NCI-H1105 treated with DMSO at 0.1 percent for 48 hours (cell line): Measurements from ENCODE around the gene FARS2.

Source experiments
- DNase-seq: peaks from one replicate; lab custom pipeline; 2025; lab: John Stamatoyannopoulos, UW

The FARS2 gene

DNA sequence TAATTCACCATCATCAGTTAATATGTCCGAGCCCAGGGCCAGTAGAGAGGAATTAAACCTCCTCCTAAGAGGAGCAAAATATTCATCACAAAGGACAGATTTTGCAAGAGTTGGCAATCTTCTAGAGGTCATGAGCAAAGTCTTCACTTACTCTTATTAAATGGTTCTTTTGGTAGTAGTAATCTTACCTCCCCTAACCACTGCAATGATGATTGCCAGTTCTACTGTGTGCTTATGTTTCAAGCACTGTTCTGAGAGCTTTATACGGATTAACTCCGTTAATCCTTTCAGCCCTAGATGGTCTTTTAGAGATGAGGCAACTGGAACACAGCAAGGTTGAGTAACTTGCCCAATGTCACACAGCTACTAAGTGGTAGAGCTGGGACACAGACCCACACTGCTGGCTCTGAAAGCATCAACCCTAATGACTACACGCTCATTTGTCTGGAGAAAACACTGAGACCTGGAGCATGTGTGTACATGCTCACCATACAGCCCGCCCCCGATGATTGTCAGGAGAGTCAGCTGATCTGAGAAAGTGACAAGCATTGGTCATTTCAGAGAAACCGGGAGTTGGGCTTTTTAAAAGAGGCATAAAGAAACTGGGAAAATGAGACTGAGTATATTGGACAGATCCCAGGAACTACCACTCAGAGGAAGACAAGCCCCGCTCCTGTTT lies 469.4 kb downstream of the FARS2 start:
- no peak for DNase-seq

DNA sequence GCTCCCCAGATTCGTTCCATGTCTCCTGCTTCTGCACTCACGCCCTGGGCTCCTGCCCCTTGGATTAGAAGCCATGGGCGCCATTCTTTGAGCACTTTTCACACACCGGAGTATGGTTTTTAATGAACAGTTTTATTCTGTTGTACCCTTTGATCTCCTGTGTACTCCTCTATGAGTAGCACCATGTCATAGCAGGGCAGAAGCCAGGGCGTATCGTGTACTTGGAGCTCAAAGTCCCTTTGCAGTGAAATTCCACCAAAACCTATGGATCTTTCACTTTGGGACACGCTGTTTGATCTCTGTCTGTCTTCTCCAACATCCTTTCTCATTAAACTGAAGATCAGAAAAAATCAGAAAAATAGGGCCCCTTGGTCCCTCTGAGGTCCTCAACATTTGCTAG lies 470.1 kb downstream of the FARS2 start:
- DNase-seq = no peak

DNA sequence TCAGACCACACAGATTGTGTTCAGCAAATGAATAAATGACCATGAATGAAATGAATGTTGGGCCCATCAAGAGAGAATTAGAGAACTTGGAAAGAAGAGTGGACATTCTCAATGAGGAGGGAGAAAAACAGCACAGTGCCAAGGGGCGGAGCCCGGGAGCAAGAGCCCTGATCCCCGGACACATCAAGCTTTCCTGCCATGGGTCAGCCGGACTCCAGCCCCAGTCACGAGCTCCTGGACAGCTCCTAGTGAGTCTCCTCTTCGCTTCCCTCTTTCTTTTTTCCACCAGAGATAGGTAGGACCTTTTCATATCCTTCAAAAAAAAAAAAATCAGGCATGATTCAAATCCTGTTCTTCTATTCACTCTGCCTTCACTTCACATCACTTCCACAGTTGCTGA lies 471.2 kb downstream of the FARS2 start:
- no peak for DNase-seq

DNA sequence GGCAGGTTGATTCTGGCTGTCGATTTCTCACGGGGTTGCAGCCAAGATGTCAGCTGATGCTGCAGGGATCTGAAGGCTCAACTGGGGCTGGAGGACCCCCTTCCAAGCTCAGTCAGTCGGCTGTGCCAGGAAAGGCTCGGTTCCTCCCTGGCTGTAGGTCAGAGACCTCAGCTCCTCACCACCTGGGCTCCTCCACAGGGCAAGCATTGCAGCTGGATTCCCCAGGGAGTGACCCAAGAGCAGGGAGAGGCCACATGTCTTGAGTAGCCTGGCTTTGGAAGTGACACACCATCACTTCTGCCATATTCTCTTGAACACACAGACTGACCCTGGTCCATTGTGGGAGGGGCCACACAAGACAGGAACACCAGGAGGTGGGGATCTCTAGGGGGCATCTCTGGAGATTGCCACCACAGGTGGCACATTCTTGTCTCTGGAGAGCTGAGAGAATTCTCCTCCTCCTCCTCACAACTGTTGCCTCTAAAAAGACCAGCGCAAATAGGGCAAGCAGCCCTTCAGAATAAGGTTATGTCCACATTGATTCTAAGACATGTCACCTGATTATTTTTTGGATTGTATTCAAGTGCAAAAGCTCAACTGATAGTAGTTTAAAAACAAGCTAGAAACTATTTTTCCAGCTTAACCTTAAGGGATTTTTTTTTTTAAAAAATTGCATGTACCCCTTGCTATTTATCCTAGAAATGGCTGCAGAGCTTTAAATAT lies 474.9 kb downstream of the FARS2 start:
- DNase-seq = no peak

DNA sequence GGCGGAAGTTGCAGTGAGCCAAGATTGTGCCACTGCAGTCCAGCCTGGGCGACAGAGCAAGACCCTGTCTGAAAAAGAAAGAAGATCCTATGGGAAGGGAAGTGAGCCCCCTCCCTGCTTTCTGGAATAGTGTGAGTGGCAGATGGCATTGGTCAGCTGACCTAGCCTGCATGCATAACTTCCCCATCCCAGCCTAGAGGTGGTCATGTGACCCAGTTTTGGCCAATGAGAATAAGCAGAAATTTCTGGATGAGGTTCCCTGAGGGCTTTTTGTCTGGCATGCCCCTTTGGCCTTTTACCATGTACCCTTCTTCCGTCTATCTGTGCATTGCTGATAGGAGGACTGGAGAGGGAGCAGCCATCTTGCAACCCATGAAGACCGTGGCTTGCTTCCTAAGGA lies 476.1 kb downstream of the FARS2 start:
- DNase-seq = no peak

DNA sequence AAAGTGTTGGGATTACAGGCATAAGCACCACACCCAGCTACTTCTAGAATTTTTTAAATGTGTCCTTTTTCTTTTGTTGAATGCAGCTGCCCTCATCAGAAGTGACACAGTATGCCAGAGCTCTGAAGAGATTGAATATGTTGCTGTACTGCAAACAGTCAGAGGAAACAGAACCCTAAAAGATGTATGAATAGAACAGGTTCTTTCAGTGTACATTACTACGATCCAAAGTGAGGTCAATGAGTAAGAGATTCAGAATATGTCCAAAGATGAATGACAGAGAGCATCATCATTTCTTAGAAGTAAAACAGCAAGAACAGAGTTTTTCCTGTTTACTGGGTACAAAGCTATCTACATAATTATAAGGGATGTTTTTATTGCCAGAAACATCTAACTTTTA lies 476.9 kb downstream of the FARS2 start:
- DNase-seq = no peak

DNA sequence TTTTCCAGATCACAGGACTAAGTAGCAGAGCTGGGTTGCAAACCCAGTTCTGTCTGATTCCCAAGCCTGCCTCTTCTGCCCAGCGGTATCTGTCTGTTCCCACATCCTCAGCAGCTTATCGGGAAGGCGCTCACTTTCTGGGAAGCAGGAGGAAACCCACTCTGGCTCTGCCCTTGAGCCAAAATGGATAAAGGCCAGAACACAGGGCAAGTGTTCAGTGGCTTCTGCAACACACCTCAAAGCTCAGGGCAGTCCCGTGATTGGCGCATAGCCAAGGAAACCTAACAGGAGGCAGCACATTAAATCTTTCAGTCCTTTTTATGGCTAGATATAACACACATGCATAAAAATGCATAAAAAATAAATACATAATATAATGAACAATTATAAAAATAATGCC lies 483.2 kb downstream of the FARS2 start:
- DNase-seq = peak; percentile 14

DNA sequence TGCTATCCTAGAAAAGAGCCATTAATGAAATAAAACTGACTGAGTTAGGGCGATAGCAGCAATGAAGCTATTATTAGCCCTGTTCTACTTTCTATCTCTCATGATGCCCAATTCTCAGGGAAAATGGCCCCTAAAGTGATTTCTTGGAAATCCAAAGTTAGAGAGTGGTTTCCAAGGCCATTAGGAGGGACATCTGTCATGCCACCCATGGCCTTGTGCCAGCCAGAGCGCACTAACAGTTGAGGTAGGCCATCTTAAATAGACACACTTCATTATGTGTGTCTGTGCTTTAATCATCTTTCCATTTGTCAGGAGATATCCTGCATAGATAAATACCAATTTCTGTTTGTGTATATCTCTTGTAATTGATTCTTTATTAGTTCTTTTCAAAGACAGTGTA lies 483.8 kb downstream of the FARS2 start:
- no peak for DNase-seq

DNA sequence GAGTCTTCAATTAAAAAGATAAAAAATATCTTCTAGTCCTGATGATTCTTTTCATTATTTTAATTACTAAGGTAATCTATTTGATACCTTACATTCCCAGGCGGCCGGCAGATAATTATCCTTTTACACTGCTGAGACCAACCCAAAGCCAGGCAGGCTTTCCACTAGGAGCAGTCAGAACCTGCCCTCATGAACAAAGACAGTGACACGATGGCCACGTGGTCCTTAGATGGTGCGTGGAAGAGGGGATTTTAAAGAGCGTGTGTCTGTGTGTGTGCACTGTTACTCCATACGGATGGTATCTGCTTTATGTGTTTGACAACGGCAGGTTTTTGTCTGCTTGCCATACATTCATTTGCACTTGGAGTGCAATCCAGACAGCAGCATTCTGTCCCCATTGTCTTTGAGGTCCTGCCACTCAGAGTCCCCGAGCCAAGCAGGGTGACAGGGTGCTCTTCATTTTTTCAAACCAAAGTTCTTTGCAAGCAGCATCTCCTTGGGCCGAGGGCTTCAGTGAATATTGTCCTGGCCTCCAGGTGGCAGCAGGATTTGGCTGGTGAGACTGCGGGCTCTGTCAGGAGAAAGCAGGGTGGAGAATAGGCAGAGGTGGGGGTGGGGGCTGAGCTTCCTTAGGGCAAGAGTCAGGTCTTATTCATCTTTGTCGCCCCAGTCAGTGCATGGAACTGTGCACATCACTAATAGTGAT lies 484.9 kb downstream of the FARS2 start:
- DNase-seq = no peak

DNA sequence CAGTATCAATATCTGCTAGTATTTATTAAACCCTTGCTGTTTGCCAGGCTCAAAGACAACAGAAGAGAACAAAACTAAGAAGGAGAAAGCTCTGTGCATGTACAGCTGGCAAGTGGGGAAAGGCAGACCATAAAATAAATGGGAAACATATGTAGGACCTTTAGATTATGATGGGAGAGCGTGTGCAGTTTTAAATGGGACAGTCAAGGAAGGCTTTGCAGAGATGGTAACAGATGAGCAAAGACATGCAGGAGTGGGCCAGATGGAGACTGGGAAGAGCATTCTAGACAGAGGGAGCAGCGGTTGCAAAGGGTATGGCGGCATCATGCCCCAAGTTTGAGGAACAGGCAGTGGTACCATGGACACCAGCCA lies 485.4 kb downstream of the FARS2 start:
- no peak for DNase-seq

DNA sequence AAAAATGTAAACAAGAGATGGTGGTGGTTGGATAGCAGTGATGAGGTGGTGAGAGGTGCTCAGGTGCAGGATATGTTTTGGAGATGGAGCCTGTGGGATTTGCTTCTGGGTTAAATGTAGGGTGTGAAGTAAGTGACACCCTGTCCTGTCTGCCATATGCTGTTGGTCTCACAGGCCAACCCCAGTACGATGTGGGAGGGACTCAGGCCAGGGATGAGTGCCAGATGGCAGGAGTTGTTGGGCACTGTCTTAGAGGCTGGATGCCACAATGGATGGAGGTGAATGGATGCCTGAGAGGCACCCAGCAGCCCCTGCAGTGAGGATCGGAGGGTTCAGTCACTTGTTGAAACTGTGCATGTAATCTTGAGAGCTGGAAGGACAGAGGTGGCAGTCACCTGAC lies 486.1 kb downstream of the FARS2 start:
- no peak for DNase-seq

DNA sequence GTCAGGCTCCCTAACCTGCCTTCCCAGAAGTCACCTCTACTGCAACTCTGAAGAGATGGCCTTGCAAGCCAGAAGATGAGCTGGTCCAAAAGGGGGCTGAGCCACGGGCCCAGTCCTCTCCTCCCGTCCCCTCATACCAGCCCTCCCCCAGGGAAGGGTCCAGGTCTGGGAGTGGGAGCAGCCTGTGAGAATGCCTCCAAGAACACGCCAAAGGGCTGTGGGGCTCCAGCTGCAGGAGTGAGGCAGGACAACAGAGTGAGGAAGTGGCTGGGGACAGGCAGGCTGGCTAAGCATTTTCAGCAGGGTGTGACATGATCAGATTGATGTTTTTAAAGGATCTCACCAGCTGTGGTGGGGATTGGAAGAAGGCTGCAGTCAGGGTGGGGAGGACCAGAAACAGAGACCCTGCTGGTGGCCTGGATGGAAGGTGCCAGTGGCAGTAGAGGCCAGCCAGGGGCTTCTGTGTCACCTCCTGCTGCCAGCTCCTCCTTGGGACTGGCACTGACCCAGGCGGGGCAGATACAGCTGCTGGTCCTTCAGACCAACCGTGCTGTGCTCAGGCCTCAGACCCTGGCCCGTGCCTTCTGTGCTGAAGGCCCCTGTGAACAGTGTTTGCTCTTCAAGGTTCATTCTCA lies 487.8 kb downstream of the FARS2 start:
- no peak for DNase-seq

DNA sequence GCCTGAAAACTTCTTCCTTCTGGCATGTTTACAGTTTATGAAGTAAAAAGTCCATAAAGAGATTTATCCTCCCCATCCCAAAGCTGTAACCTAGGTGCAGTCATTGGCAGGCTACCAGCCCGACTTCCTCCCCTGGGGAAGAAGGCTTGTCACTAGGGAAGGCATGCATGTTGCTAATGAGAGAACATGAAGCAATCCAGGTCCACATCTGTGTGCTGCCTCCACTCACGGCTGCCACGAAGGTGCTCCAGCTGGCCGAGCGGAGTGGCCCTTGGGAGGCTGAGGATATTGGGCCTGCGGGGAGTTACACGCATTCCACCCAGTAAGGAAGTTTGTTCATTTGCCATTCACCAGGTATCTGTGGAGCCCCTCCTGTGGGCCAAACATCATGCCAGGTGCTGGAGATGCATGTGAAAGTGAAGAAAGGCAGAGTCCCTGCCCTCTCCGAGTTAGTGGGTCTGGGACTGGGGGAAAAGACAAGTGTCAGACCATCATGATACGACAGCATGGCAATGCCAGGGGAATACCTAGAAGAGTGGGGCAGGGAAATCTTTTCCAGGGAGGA lies 488.4 kb downstream of the FARS2 start:
- DNase-seq = no peak

DNA sequence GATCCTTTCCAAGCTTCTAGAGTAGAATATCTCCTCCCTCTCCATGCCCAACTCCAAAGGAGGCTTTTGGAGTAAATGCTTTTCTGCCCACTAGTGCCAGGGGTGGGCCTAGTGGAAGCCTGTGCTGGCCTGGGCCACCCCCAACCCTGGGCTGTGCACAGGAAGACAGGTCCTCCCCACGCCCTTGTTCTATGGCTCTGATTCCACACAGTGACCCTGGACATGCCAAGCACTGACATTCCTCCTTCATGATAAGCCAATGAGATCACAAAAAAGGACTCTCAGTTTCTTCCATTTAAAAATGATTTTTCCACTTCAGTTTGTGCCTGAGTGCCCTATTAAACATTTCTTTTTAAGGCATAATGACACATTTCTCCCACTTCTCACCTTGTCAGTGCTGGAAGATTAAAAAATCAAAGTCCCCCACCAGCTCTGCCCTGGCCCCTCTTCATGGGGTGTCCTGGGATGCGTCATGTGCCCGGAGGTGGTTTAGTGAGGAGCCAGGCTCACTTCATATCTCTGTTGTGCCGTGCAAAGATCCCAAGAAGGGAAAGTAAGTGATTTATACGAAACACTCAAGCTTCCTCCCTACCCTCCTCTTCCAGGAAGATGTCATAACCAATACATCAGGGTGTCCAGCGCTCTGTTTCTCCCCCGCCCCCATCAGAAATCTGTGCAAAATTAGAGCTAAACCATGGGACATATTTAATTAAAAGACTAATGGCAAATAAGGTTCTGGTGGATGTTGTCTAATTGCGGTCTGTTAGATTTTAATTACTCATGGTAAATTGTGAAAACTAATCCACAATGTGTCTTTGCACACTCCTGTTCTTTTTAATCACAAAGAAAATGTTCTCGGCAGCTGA lies 490.4 kb downstream of the FARS2 start:
- no peak for DNase-seq

DNA sequence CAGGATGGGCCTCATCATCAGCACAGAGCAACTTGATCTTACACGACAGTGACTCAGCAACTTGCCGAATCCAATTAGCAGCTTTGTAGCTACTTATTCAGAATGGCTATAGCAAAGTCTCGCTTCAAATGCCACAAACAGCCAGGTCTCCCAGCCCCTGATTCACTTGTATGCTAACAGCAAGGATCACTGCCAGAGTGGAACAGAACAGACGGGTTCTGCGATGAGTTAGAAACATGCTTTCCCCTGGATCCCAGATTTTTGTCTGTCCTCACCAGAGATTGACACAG lies 491.0 kb downstream of the FARS2 start:
- DNase-seq = no peak

DNA sequence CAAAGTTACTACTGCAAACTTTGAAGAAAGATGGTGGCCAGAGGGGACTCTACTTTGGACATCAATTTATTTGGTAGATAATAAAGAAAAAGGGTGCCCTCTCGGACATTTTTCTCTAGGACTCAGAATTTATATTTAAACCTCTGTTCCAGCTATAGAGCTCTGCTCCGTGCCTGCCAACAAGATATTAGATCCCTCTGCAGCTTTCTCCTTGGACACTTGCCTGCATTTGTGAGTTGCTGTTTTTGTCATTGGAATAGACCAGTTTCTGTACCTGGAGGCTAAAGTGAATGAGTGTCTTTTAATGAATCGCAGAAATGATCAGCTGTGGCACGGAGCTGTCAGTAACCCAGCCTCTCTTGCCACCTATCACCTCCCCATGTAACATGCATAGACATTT lies 491.9 kb downstream of the FARS2 start:
- DNase-seq = no peak

DNA sequence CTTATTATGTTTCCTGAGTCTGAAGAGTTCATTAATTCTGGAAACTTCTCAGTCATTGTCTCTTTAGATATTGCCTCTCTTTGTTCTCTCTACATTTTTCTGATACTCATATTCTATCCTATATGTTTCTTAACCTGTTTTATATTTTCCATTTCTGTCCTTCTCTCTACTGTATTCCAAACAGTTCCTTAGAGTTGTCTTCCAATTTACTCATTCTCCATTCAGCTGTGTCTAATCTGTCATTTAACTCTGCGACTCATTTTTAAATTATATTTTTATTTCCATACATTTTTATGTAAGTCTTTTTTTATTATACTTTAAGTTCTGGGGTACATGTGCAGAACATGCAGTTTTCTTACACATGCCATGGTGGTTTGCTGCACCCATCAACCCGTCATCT lies 493.6 kb downstream of the FARS2 start:
- DNase-seq = no peak

DNA sequence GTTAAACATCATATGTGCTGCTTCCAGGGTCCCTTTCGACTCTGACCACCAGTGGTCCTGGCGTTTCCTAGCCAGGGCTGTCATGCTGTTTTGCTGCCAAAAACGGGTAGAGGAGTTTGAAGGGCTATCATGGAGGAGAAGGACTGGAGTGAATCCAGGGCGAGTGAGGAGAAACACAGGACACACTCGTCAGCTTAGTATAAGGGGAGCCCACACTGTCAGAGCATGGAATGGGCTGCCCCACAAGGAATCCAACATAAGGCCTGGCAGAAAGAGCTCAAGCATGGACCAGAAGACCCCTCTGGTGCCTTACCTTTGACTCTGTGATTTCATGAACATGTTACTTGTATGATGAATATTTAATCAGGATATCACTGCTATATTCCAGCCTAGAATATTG lies 498.3 kb downstream of the FARS2 start:
- no peak for DNase-seq

DNA sequence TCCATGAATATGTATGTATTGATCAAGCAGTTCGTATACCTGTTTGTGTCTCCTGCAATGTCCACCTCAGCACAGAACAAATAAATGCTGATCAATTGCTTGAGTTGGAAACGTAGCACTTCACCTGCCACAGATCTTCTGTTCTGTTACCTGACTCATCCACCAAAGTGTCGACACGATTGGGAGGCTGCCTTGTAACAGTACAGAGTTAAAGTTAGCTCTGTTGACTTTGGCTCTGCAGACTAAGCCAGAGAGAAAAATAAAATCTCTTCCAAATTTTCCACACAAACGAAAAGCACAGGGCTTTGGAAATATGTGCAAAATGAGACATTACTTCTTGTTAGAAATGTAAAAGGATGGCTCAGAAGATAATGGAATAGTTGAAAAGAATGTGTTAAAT lies 500.1 kb downstream of the FARS2 start:
- no peak for DNase-seq

DNA sequence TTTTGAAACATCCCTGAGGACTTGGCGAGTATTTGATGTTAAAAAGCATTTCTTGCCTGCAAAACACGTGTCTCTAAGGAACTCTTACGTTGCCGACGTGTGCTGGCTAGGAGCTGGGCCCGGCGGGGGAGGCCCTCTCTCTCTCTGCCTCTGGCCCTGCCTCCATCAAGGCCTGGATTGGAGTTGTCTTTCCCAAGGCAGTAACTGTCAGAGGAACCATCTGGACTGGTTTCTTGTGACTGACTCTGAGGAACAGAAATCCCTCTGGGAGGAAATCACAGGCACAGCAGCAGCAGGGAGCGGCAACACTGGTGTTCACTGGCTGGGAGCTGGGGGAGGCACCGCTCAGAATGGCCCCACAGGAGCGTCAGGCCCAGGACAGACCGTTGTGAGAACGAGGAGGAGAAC lies 501.3 kb downstream of the FARS2 start:
- DNase-seq = no peak

DNA sequence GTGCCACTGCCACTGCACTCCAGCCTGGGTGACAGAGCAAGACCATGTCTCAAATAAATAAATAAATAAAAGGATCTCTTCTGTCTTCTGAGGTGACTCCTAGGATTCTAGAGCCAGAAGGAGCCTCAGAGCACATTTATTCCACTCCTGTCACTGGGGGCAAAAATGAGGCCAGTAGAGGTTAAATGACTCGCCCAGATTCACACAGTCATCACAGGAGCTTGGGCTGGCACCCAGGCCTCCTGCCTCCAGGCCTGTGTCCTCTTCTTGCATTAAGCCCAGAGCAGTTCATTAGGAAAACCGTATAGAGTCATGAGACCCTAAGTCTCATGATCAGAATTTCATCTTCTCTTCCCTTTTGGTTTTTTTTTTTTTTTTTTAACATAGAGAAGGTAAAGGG lies 502.1 kb downstream of the FARS2 start:
- no peak for DNase-seq

DNA sequence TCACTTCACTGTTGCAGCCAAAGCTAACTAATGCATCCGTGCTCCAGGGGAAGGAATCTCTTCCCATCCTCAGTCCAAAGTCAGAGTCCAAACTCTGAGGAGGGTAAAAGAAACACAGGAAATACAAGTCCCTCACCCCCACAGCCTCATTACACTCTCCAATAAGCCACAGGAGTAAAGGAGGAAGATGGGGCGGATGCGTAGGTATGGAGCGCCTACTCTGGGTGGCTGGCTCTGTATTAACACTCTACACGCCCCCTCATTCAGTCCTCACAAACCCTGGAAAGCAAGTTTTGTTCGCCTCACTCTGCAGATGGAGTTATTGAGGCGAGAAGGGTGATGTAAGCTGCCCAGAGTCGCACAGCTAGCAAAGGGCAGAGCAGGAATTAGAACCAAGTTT lies 502.6 kb downstream of the FARS2 start:
- DNase-seq = no peak
